Measurements from ENCODE around the gene CPLX4.
A peak's percentile ranks its signal among the peaks of the same experiment; 100 is the strongest.

DNA sequence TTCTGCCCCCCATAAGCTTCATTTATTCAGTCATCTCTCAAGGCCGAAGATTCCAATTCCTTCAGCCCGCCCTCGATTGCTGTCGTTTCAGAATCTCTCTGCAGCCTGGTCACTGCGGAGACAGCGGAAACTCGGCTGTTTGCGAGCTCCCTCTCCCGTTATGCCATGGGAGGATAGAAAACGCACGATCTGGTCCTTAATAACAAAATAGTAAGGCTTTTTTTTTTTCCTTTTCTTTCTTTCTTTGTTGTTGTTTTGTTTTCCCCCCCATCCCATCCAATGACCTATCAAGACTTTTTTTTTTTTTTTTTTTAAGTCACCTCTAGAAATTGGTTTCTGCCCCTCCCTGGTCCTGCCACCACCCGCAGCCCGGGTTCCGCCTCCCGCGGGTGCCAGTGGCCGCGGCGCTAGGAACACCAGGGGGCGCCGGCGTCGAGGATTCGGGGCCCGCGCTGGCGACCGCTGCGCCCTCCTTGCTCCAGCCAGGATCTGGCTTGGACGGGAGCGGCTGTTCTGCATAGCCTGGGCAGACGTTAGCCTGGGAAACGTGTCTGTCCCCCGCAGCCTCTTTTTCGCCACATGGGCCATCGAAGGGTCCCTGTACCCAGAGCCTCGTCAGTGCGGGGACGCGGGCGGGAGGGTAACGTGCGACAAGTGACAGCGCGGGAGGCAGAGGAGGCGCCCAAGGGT, 10.1 kb downstream of the CPLX4 start:
- TF ChIP-seq, protein P1, sequence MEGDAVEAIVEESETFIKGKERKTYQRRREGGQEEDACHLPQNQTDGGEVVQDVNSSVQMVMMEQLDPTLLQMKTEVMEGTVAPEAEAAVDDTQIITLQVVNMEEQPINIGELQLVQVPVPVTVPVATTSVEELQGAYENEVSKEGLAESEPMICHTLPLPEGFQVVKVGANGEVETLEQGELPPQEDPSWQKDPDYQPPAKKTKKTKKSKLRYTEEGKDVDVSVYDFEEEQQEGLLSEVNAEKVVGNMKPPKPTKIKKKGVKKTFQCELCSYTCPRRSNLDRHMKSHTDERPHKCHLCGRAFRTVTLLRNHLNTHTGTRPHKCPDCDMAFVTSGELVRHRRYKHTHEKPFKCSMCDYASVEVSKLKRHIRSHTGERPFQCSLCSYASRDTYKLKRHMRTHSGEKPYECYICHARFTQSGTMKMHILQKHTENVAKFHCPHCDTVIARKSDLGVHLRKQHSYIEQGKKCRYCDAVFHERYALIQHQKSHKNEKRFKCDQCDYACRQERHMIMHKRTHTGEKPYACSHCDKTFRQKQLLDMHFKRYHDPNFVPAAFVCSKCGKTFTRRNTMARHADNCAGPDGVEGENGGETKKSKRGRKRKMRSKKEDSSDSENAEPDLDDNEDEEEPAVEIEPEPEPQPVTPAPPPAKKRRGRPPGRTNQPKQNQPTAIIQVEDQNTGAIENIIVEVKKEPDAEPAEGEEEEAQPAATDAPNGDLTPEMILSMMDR (IDR thresholded peaks at IDR 0.05; ENCODE audit: control extremely low read depth in 1 of 3, insufficient read depth in 1 of 3, low read depth in 1 of 3, low read length in 3 of 3): peak; percentile 58 to 92 (median 74)
- TF ChIP-seq HDAC6 (IDR thresholded peaks at IDR 0.05; ENCODE audit: low read depth, low read length): no peak
- TF ChIP-seq, protein P2, sequence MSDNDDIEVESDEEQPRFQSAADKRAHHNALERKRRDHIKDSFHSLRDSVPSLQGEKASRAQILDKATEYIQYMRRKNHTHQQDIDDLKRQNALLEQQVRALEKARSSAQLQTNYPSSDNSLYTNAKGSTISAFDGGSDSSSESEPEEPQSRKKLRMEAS (IDR thresholded peaks at IDR 0.05): peak; percentile 49
- peak; percentile 75 to 82 for TF ChIP-seq RAD21 (IDR thresholded peaks at IDR 0.05 in 1 of 2, conservative IDR thresholded peaks at IDR 0.05 in 1 of 2; ENCODE audit: low read depth in 2 of 2, low read length in 2 of 2)
- TF ChIP-seq EZH2 (IDR thresholded peaks at IDR 0.05; ENCODE audit: low read depth, low read length, severe bottlenecking): no peak
- TF ChIP-seq CREB1 (IDR thresholded peaks at IDR 0.05): no peak
- TF ChIP-seq CHD2 (IDR thresholded peaks at IDR 0.05; ENCODE audit: low read length): no peak
- TF ChIP-seq ZNF274 (IDR thresholded peaks at IDR 0.05; ENCODE audit: borderline replicate concordance, extremely low read depth, low read length): no peak
- no peak for TF ChIP-seq GTF2F1 (IDR thresholded peaks at IDR 0.05; ENCODE audit: borderline replicate concordance, low read depth, low read length)
- no peak for TF ChIP-seq RFX5 (IDR thresholded peaks at IDR 0.05; ENCODE audit: borderline replicate concordance, low read depth, low read length)
- no peak for TF ChIP-seq POLR2AphosphoS5 (IDR thresholded peaks at IDR 0.05; ENCODE audit: low read depth, low read length)
- TF ChIP-seq TEAD4 (IDR thresholded peaks at IDR 0.05; ENCODE audit: low read depth, low read length): no peak
- TF ChIP-seq CBX5 (IDR thresholded peaks at IDR 0.05; ENCODE audit: low read depth, low read length): no peak
- TF ChIP-seq SP1 (IDR thresholded peaks at IDR 0.05; ENCODE audit: low read depth, low read length): no peak

Data from H1 (cell line).